Measurements from ENCODE around the gene S100A5. TPM values are rescaled to one million over a fixed set of nuclear protein-coding genes. Genes with fewer than 3 reads are reported as not detected.
A peak's percentile ranks its signal among the peaks of the same experiment; 100 is the strongest.

S100A5 gene
- total and polyA plus RNA-seq, 9 of the 15 experiments (the other 6 are each of a cell fraction or from before 2014, with no cell fraction given): 0.56 to 1.4 (median 0.64) TPM; not detected in 5

DNA sequence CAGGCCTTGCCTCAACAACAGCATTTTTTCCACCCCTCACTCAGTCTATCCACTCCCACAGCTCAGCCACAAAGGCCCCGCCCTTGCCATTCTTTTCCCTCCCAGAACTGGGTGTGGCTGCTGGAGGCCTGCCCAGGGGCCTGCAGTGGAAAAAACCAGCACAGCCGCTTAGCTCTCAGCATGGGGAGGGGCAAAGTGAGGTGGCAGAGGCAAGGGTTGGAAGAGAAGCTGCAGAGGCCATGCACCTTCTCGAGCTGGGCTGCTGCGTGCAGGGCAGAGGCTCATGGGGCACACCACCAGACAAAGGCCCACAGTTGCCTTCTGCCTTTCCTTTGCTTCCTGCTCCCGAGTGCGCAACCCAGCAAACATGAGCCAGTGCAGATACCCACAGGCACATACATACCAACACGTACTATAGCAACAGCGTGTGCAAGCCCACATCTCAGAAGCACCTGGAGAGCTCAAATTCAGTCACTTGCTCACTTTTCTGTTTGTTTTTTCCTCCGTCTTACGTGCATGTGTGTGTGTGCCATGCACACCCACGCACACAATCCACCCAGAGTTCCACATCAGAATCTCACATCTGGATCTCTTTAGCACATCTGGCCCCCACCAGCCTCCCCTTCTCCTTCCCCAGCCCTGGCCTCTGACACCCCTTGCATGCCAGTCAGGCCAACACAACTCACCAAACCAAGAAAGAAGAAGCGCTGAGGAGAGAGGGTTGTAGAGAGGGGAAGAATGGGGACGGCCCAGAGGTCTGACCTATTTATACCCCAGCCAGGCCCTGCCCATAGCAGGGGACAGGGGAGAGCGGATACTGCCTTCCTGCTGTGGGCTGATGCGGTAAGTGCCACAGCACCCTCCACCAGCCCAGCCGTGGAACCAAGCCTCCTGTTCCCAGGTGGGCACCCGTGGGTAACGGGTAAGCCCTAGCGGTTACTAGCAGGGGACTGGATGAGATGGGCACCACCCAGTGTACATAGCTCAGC is 4.6 kb upstream of the S100A5 start, which contains the start of gene S100A4 (continued):
- TF ChIP-seq, protein P1, sequence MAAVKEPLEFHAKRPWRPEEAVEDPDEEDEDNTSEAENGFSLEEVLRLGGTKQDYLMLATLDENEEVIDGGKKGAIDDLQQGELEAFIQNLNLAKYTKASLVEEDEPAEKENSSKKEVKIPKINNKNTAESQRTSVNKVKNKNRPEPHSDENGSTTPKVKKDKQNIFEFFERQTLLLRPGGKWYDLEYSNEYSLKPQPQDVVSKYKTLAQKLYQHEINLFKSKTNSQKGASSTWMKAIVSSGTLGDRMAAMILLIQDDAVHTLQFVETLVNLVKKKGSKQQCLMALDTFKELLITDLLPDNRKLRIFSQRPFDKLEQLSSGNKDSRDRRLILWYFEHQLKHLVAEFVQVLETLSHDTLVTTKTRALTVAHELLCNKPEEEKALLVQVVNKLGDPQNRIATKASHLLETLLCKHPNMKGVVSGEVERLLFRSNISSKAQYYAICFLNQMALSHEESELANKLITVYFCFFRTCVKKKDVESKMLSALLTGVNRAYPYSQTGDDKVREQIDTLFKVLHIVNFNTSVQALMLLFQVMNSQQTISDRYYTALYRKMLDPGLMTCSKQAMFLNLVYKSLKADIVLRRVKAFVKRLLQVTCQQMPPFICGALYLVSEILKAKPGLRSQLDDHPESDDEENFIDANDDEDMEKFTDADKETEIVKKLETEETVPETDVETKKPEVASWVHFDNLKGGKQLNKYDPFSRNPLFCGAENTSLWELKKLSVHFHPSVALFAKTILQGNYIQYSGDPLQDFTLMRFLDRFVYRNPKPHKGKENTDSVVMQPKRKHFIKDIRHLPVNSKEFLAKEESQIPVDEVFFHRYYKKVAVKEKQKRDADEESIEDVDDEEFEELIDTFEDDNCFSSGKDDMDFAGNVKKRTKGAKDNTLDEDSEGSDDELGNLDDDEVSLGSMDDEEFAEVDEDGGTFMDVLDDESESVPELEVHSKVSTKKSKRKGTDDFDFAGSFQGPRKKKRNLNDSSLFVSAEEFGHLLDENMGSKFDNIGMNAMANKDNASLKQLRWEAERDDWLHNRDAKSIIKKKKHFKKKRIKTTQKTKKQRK (IDR thresholded peaks at IDR 0.05; ENCODE audit: borderline replicate concordance, low read depth, low read length): no peak
- TF ChIP-seq, protein P2, sequence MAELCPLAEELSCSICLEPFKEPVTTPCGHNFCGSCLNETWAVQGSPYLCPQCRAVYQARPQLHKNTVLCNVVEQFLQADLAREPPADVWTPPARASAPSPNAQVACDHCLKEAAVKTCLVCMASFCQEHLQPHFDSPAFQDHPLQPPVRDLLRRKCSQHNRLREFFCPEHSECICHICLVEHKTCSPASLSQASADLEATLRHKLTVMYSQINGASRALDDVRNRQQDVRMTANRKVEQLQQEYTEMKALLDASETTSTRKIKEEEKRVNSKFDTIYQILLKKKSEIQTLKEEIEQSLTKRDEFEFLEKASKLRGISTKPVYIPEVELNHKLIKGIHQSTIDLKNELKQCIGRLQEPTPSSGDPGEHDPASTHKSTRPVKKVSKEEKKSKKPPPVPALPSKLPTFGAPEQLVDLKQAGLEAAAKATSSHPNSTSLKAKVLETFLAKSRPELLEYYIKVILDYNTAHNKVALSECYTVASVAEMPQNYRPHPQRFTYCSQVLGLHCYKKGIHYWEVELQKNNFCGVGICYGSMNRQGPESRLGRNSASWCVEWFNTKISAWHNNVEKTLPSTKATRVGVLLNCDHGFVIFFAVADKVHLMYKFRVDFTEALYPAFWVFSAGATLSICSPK (IDR thresholded peaks at IDR 0.05; ENCODE audit: borderline replicate concordance): no peak
- no peak for TF ChIP-seq ZNF274 (IDR thresholded peaks at IDR 0.05; ENCODE audit: borderline replicate concordance, low read depth, low read length)
- no peak for TF ChIP-seq MXI1 (IDR thresholded peaks at IDR 0.05; ENCODE audit: low read depth, low read length)
- no peak for TF ChIP-seq TCF7L2 (IDR thresholded peaks at IDR 0.05; ENCODE audit: low read depth, low read length)
- no peak for TF ChIP-seq CCAR2 (IDR thresholded peaks at IDR 0.05; ENCODE audit: low read depth, low read length)
- TF ChIP-seq, protein P3, sequence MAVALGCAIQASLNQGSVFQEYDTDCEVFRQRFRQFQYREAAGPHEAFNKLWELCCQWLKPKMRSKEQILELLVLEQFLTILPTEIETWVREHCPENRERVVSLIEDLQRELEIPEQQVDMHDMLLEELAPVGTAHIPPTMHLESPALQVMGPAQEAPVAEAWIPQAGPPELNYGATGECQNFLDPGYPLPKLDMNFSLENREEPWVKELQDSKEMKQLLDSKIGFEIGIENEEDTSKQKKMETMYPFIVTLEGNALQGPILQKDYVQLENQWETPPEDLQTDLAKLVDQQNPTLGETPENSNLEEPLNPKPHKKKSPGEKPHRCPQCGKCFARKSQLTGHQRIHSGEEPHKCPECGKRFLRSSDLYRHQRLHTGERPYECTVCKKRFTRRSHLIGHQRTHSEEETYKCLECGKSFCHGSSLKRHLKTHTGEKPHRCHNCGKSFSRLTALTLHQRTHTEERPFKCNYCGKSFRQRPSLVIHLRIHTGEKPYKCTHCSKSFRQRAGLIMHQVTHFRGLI (CRISPR knock-in tag; IDR thresholded peaks at IDR 0.05): peak; percentile 56; the same call in 1 of the 2 replicates
- peak; percentile 67 for TF ChIP-seq TCF3 (CRISPR knock-in tag; IDR thresholded peaks at IDR 0.05)
- TF ChIP-seq ZNF384 (IDR thresholded peaks at IDR 0.05; ENCODE audit: low read depth, low read length): peak; percentile 60
- no peak for TF ChIP-seq ETV1 (tag; conservative IDR thresholded peaks at IDR 0.05; ENCODE audit: low read depth)
- TF ChIP-seq MCM7 (IDR thresholded peaks at IDR 0.05): no peak
- TF ChIP-seq CREM (IDR thresholded peaks at IDR 0.05; ENCODE audit: low read depth): peak; percentile 5
- TF ChIP-seq THAP7 (CRISPR knock-in tag; IDR thresholded peaks at IDR 0.05): no peak
- TF ChIP-seq FIP1L1 (IDR thresholded peaks at IDR 0.05; ENCODE audit: low read depth, low read length, poor library complexity, severe bottlenecking): no peak
- TF ChIP-seq, protein P4, sequence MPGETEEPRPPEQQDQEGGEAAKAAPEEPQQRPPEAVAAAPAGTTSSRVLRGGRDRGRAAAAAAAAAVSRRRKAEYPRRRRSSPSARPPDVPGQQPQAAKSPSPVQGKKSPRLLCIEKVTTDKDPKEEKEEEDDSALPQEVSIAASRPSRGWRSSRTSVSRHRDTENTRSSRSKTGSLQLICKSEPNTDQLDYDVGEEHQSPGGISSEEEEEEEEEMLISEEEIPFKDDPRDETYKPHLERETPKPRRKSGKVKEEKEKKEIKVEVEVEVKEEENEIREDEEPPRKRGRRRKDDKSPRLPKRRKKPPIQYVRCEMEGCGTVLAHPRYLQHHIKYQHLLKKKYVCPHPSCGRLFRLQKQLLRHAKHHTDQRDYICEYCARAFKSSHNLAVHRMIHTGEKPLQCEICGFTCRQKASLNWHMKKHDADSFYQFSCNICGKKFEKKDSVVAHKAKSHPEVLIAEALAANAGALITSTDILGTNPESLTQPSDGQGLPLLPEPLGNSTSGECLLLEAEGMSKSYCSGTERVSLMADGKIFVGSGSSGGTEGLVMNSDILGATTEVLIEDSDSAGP (CRISPR knock-in tag; IDR thresholded peaks at IDR 0.05): 0 out of 2 replicates have a peak, but pooled peaks have one; percentile 10
- no peak for TF ChIP-seq STAG1 (CRISPR knock-in tag; IDR thresholded peaks at IDR 0.05; ENCODE audit: borderline replicate concordance)
- no peak for TF ChIP-seq TAF15 (IDR thresholded peaks at IDR 0.05; ENCODE audit: low read depth, low read length)
- no peak for TF ChIP-seq ZNF24 (IDR thresholded peaks at IDR 0.05)

Measured in K562 (cell line).